ENCODE data around the gene OGFOD3.
"Not testable (repeated sequence)": the region's sequence is repeated elsewhere in the genome, so short reads cannot be mapped to it uniquely, and the experiment has no call there.

OGFOD3 gene

DNA sequence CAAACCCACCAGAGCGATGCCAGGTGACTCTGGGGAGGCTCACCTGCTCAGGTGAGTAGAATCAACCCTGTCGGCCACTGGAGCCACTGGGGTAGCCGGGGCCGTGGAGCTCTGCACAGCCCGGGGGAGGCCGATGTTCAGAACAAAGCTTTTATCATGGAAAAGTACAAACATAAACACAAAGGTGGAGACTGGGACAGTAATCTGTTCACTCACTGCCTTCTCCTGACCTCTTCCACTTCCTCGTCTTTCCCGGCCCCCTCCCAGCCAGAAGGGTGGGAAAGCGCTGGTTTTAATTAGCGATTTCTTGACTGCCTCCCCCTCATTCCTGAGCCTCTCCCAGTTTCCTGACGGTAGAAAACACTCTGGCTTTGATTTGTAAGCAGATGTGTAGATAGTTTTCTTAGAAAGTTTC, 69.1 kb downstream of the OGFOD3 start:
- no peak for DNase-seq

DNA sequence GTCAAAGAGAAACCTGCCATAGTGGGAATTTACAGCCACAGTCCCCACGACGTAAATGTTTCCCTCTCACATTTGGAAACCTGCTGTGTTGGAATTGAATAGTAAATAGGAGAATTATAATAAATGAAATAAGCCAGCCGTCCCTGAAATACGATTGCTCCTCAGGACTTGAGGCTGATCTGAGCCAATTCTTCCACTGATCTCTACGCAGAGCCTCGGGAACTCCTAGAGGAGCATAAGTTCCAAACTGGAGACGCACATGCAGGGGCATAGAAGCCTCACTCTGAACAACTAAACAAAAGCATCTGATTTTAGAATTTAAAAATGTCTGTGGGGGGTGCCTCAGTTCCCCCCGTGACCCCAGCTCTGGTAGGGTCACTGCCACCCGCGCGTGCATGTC, 69.5 kb downstream of the OGFOD3 start:
- DNase-seq: no peak

DNA sequence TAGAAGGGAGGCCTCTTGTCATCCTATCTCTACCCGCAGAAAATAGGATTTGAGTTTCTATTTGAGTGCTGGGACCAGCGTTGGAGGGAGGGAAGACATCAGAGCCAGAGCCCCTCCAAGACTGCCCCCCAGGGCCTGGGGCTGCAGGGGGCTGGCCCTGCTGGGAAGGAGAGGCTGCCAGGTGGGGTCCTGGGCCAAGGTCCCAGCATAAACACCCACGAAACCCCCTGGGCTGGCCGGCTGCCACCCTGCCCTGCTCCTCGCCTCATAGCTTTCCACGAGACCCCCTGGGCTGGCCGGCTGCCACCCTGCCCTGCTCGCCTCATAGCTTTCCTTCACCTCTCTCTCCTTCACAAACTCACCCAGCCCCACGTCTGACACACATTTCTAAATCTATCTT, 70.0 kb downstream of the OGFOD3 start:
- no peak for DNase-seq

GRCh38 chr17:82347994-82348393, 70.4 kb downstream of the OGFOD3 start:
- DNase-seq: not testable (repeated sequence)

GRCh38 chr17:82346342-82347300, 71.8 kb downstream of the OGFOD3 start:
- DNase-seq: no peak

DNA sequence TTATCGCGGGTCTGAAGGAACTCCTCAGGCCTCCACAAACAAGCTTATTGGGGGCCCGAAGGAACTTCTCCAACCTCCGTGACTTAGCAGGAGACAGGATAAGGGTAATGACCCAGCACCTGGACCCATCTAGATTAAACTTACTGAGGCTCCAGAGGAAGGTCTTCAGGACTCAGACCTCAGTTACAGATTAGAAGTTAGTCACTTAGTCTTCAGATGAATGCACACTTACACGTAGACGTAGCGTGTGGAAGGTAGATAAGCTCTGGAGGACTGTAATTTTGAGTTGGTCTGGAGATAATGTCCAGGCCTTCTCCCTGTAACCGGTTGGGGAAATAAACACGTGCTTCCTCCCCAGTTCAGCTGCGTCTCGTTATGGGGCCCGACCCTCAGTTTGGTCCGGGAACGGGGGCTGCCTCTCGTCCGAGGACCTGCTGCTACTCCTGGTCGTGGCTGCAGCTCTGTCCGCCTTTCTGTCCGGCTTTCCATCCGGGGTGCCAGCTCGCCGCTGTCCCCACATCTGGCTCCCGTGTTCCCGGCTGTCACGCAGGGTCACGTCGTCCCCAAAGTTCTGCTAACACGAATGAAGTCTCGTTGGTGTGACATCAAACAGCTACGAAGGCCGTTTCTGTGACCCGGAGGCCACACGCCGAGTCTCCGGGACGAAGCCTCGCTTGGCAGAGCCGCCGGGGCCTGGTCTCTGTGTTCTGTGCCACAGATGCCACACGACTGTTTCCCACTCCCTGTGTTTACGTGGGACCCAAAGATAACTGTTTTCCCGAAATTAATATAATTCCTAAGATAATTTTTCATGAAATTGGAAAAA, 73.0 kb downstream of the OGFOD3 start:
- no peak for DNase-seq

DNA sequence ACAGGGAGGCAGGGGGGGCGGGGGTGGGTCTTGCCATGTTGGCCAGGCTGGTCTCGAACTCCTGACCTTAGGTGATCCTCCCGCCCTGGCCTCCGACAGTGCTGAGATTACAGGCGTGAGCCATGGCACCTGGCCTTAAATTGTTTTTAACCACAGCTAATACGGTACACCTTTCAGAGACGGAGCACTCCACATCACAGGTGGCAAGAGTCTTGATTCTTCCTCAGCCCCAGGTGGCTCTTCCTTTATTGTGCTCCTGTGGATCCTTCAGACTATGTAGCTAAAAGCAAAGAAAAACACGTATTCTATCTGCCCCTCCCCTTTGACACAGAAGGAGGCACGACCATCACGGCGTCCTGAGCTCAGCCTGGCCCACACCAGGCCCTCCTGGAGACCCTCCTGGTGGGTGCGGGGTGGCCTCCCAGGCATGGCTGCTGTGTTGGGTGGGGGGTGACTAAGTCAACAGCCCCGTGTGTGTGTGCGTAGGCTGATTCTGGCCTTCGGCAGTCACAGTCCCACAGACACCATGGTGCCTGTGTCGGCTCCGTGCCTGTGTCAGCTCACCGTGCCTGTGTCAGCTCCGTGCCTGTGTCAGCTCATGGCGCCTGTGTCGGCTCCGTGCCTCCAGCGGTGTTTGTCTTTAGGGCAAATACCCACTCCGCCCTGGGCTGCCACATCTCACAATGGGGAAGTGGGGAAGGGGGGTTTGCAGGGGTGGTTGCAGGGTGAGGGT, 74.0 kb downstream of the OGFOD3 start:
- DNase-seq: no peak

DNA sequence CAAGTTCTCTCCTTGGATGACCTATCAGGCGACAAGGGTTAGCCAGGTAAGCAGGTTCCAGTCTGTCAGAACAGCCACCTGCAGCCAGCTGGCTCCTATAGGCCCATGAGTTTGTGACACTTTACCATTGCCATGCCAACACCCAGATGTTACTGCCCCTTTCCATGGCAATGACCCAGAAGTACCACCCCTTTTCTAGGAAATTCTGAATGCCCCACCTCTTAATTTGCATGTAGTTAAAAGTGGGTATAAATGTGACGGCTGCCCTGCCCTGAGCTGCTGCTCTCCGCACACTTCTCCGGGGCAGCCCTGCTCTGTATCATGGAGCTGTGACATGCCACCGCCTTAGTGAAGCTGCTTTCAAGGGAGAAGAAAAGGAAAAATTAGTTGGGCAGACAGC, 74.8 kb downstream of the OGFOD3 start:
- DNase-seq: no peak

GRCh38 chr17:82342361-82343079, 75.9 kb downstream of the OGFOD3 start:
- no peak for DNase-seq

- DNase-seq: no peak
Observed at GRCh38 chr17:82339634-82340580, 78.5 kb downstream of the OGFOD3 start.
